Measurements from ENCODE around the gene ABLIM3.

ABLIM3 gene

GRCh38 chr5:149210225-149210624 is 68.9 kb downstream of the ABLIM3 start:
- no peak for TF ChIP-seq SIN3A (IDR thresholded peaks at IDR 0.05; ENCODE audit: borderline replicate concordance, insufficient read depth, low read length)

DNA sequence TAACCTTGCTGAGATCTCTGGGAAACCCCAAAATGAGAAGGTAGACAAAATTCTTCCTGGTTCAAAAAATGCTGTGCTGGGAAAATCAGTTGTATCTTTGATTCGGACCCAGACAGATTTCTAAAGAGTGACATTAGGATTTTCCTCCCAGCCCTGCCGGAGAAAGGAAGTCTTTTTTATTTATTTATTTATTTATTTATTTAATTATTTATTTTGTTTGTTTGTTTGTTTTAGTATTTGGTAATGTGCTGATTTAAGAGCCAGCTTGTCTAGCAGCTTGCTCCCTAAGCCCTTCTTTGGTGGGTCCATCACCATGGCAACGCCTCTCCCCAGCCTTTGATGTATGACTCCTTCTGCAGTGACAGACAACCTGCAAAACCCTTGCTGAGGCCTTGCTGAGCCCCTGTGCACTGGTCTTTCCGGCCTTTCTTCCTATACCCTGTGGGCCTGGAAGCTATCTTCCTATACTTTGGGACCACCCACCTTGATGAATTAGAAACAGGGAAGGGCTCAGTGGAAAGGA is 69.7 kb downstream of the ABLIM3 start:
- TF ChIP-seq SIN3A (IDR thresholded peaks at IDR 0.05; ENCODE audit: borderline replicate concordance, insufficient read depth, low read length) = no peak
- TF ChIP-seq, protein P1, sequence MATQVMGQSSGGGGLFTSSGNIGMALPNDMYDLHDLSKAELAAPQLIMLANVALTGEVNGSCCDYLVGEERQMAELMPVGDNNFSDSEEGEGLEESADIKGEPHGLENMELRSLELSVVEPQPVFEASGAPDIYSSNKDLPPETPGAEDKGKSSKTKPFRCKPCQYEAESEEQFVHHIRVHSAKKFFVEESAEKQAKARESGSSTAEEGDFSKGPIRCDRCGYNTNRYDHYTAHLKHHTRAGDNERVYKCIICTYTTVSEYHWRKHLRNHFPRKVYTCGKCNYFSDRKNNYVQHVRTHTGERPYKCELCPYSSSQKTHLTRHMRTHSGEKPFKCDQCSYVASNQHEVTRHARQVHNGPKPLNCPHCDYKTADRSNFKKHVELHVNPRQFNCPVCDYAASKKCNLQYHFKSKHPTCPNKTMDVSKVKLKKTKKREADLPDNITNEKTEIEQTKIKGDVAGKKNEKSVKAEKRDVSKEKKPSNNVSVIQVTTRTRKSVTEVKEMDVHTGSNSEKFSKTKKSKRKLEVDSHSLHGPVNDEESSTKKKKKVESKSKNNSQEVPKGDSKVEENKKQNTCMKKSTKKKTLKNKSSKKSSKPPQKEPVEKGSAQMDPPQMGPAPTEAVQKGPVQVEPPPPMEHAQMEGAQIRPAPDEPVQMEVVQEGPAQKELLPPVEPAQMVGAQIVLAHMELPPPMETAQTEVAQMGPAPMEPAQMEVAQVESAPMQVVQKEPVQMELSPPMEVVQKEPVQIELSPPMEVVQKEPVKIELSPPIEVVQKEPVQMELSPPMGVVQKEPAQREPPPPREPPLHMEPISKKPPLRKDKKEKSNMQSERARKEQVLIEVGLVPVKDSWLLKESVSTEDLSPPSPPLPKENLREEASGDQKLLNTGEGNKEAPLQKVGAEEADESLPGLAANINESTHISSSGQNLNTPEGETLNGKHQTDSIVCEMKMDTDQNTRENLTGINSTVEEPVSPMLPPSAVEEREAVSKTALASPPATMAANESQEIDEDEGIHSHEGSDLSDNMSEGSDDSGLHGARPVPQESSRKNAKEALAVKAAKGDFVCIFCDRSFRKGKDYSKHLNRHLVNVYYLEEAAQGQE (IDR thresholded peaks at IDR 0.05; ENCODE audit: insufficient read depth in 1 of 2, low read depth in 2 of 2, low read length in 2 of 2) = no peak
- no peak for TF ChIP-seq TAF1 (IDR thresholded peaks at IDR 0.05; ENCODE audit: borderline replicate concordance, insufficient read depth, low read length)
- no peak for TF ChIP-seq FOXP2 (optimal IDR thresholded peaks at IDR 0.05; ENCODE audit: borderline replicate concordance, extremely low read depth, extremely low read length, insufficient read depth)
- no peak for TF ChIP-seq POLR2AphosphoS5 (IDR thresholded peaks at IDR 0.05; ENCODE audit: low read depth, low read length)

GRCh38 chr5:149211566-149211965 is 70.3 kb downstream of the ABLIM3 start:
- TF ChIP-seq, protein P1 (IDR thresholded peaks at IDR 0.05; ENCODE audit: insufficient read depth in 1 of 2, low read depth in 2 of 2, low read length in 2 of 2) = no peak
- TF ChIP-seq TAF1 (IDR thresholded peaks at IDR 0.05; ENCODE audit: borderline replicate concordance, insufficient read depth, low read length) (no peak), FOXP2 (optimal IDR thresholded peaks at IDR 0.05; ENCODE audit: borderline replicate concordance, extremely low read depth, extremely low read length, insufficient read depth) (no peak), SIN3A (IDR thresholded peaks at IDR 0.05; ENCODE audit: borderline replicate concordance, insufficient read depth, low read length) (no peak), POLR2AphosphoS5 (IDR thresholded peaks at IDR 0.05; ENCODE audit: low read depth, low read length) (no peak)

DNA sequence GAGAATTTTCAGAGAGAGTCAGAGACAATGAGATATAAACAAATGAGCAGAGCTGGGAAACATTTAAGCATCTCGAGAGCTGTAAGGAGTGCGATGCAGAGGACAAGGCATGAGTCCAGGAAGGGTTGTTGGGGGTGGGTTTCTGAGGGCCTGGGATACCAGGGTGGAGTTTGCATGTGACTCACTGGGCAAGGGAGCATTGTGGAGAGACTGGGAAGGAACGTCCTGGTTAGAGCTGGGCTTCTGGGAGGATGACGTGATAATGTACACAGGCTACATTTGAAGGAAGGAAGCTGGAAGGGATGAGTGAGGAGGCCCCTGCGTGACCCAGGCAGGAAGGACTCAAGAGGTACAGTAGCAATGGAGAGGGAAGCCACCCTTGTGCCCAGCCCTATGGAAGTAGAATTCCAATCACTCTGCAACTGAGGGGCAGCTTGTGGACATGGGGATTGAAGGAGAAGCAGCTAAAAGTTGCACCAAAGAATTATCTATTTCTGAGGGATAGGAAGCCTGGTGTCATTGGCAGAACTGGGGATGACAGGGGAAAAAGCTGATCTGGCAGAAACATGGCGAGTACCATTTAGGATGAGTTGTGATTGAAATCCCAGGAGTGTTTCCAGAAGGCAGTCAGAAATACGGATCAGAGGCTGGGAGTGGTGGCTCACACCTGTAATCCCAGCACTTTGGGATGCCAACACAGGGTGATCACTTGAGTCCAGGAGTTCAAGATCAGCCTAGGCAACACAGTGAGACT is 71.1 kb downstream of the ABLIM3 start:
- TF ChIP-seq TAF1 (IDR thresholded peaks at IDR 0.05; ENCODE audit: borderline replicate concordance, insufficient read depth, low read length) (no peak), FOXP2 (optimal IDR thresholded peaks at IDR 0.05; ENCODE audit: borderline replicate concordance, extremely low read depth, extremely low read length, insufficient read depth) (no peak)

- no peak for TF ChIP-seq SIN3A (IDR thresholded peaks at IDR 0.05; ENCODE audit: borderline replicate concordance, insufficient read depth, low read length)
- TF ChIP-seq FOXP2 (optimal IDR thresholded peaks at IDR 0.05; ENCODE audit: borderline replicate concordance, extremely low read depth, extremely low read length, insufficient read depth) = no peak
- TF ChIP-seq TAF1 (IDR thresholded peaks at IDR 0.05; ENCODE audit: borderline replicate concordance, insufficient read depth, low read length) = no peak
- no peak for TF ChIP-seq POLR2AphosphoS5 (IDR thresholded peaks at IDR 0.05; ENCODE audit: low read depth, low read length)
- TF ChIP-seq, protein P1 (IDR thresholded peaks at IDR 0.05; ENCODE audit: insufficient read depth in 1 of 2, low read depth in 2 of 2, low read length in 2 of 2) = no peak
Observed at GRCh38 chr5:149213264-149213880, 72.1 kb downstream of the ABLIM3 start.

DNA sequence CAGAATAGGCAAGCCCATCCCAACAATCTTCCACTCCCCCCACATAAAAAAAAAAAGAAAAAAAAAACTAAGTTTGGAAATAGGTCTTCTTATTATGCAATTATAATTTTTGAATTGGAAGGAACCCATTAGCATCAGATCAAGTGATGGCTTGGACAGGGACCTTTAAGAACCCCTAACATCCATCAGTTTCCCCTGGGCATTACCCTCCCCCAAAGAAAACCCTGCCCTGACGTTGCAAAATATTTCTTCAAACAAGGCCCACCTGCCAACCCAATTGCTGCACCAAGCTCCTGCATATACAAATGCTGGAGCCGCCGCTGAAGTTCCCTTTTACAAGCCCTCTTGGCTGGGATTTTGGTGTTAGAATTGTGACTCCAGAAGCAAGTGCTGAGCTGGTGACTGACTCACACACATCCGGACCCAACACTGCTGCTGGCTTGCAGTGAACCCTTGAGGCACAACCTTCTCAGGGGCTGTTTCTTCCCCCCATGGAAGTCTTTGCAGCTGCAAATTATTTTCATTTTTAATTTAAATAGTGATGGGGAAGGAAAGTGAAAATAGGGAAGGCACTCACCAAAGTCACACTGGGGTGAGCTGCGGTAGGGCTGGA is 74.3 kb downstream of the ABLIM3 start:
- TF ChIP-seq POLR2AphosphoS5 (IDR thresholded peaks at IDR 0.05; ENCODE audit: low read depth, low read length) = no peak
- no peak for TF ChIP-seq TAF1 (IDR thresholded peaks at IDR 0.05; ENCODE audit: borderline replicate concordance, insufficient read depth, low read length)
- TF ChIP-seq, protein P1 (IDR thresholded peaks at IDR 0.05; ENCODE audit: insufficient read depth in 1 of 2, low read depth in 2 of 2, low read length in 2 of 2) = no peak
- TF ChIP-seq SIN3A (IDR thresholded peaks at IDR 0.05; ENCODE audit: borderline replicate concordance, insufficient read depth, low read length) = no peak
- TF ChIP-seq FOXP2 (optimal IDR thresholded peaks at IDR 0.05; ENCODE audit: borderline replicate concordance, extremely low read depth, extremely low read length, insufficient read depth) = no peak
